ENCODE measurements around the gene PLCD1.

DNA sequence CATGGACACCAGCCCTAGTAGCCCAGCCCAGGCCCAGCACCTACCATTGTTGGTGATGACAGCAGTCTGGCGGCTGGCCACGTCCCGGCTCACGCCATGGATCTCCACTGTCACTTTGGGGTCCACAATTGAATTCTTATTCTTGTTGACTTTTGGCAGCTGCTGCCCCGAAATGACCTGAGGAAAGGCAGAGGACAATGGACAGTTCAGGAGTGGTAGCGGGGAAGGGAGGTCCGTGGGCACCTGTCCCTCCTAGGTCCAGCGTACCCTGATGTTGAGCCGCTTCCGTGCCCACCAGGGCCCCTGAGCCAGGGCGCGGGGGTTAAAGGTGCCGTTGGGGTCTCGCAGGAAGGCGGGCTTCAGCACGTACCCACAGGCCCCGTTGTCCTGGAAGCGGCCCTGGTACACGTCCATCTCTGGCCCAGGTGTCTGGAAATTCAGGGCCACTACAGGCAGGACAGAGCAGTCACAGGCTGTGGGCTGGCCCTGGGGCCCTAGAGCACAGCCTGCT, 21.2 kb downstream of the PLCD1 start:
- TF ChIP-seq, protein P1, sequence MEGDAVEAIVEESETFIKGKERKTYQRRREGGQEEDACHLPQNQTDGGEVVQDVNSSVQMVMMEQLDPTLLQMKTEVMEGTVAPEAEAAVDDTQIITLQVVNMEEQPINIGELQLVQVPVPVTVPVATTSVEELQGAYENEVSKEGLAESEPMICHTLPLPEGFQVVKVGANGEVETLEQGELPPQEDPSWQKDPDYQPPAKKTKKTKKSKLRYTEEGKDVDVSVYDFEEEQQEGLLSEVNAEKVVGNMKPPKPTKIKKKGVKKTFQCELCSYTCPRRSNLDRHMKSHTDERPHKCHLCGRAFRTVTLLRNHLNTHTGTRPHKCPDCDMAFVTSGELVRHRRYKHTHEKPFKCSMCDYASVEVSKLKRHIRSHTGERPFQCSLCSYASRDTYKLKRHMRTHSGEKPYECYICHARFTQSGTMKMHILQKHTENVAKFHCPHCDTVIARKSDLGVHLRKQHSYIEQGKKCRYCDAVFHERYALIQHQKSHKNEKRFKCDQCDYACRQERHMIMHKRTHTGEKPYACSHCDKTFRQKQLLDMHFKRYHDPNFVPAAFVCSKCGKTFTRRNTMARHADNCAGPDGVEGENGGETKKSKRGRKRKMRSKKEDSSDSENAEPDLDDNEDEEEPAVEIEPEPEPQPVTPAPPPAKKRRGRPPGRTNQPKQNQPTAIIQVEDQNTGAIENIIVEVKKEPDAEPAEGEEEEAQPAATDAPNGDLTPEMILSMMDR (IDR thresholded peaks at IDR 0.05) = no peak
- TF ChIP-seq, protein P2, sequence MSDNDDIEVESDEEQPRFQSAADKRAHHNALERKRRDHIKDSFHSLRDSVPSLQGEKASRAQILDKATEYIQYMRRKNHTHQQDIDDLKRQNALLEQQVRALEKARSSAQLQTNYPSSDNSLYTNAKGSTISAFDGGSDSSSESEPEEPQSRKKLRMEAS (IDR thresholded peaks at IDR 0.05; ENCODE audit: low read depth) = no peak
- TF ChIP-seq NRF1 (IDR thresholded peaks at IDR 0.05; ENCODE audit: low read depth, low read length) = no peak
- TF ChIP-seq SIN3A (IDR thresholded peaks at IDR 0.05; ENCODE audit: borderline replicate concordance, low read depth, low read length) = no peak
- TF ChIP-seq, protein P3, sequence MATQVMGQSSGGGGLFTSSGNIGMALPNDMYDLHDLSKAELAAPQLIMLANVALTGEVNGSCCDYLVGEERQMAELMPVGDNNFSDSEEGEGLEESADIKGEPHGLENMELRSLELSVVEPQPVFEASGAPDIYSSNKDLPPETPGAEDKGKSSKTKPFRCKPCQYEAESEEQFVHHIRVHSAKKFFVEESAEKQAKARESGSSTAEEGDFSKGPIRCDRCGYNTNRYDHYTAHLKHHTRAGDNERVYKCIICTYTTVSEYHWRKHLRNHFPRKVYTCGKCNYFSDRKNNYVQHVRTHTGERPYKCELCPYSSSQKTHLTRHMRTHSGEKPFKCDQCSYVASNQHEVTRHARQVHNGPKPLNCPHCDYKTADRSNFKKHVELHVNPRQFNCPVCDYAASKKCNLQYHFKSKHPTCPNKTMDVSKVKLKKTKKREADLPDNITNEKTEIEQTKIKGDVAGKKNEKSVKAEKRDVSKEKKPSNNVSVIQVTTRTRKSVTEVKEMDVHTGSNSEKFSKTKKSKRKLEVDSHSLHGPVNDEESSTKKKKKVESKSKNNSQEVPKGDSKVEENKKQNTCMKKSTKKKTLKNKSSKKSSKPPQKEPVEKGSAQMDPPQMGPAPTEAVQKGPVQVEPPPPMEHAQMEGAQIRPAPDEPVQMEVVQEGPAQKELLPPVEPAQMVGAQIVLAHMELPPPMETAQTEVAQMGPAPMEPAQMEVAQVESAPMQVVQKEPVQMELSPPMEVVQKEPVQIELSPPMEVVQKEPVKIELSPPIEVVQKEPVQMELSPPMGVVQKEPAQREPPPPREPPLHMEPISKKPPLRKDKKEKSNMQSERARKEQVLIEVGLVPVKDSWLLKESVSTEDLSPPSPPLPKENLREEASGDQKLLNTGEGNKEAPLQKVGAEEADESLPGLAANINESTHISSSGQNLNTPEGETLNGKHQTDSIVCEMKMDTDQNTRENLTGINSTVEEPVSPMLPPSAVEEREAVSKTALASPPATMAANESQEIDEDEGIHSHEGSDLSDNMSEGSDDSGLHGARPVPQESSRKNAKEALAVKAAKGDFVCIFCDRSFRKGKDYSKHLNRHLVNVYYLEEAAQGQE (IDR thresholded peaks at IDR 0.05; ENCODE audit: low read depth, low read length) = no peak
- TF ChIP-seq MXI1 (IDR thresholded peaks at IDR 0.05; ENCODE audit: low read depth, low read length) = no peak
- no peak for TF ChIP-seq TEAD4 (IDR thresholded peaks at IDR 0.05; ENCODE audit: borderline replicate concordance, insufficient read depth)
- TF ChIP-seq RCOR1 (IDR thresholded peaks at IDR 0.05; ENCODE audit: low read length) = no peak
- TF ChIP-seq GABPA (IDR thresholded peaks at IDR 0.05; ENCODE audit: low read depth) = no peak
- no peak for TF ChIP-seq ELF1 (IDR thresholded peaks at IDR 0.05)
- no peak for TF ChIP-seq TAF1 (IDR thresholded peaks at IDR 0.05; ENCODE audit: borderline replicate concordance, low read depth, low read length)
- no peak for TF ChIP-seq EP300 (IDR thresholded peaks at IDR 0.05; ENCODE audit: borderline replicate concordance in 1 of 2, low read depth in 1 of 2, low read length in 1 of 2)
- TF ChIP-seq SMC3 (IDR thresholded peaks at IDR 0.05; ENCODE audit: low read depth, low read length) = no peak
- TF ChIP-seq YY1 (IDR thresholded peaks at IDR 0.05; ENCODE audit: low read depth) = no peak
